T1000 (cell line): Measurements from ENCODE around the gene MRPL58.
A peak's percentile ranks its signal among the peaks of the same experiment; 100 is the strongest.
"Not testable (repeated sequence)": the region's sequence is repeated elsewhere in the genome, so short reads cannot be mapped to it uniquely, and the experiment has no call there.

Source experiments
- DNase-seq: peaks from one replicate; lab custom pipeline; 2025; ENCODE audit warnings: mixed read lengths; lab: John Stamatoyannopoulos, UW

The MRPL58 gene

GRCh38 chr17:75013092-75013559 lies 656 bp downstream of the MRPL58 start:
- DNase-seq, result no peak

GRCh38 chr17:75019146-75019545 lies 6.7 kb downstream of the MRPL58 start:
- no peak for DNase-seq

- DNase-seq, result no peak
Observed at GRCh38 chr17:75019710-75020109, 7.2 kb downstream of the MRPL58 start.

- no peak for DNase-seq
Observed at GRCh38 chr17:75020331-75021110, 8.1 kb downstream of the MRPL58 start.

- DNase-seq, result no peak
Observed at GRCh38 chr17:75024686-75025397, 12.4 kb downstream of the MRPL58 start.

- not testable (repeated sequence) for DNase-seq
Observed at GRCh38 chr17:75025398-75025734, 12.9 kb downstream of the MRPL58 start.

GRCh38 chr17:75026650-75027049 lies 14.2 kb downstream of the MRPL58 start:
- DNase-seq, result not testable (repeated sequence)

GRCh38 chr17:75030161-75030560 lies 17.7 kb downstream of the MRPL58 start:
- no peak for DNase-seq

- DNase-seq, result peak; percentile 77
Observed at GRCh38 chr17:75031972-75032719, 19.7 kb downstream of the MRPL58 start.

GRCh38 chr17:75032720-75033280 lies 20.3 kb downstream of the MRPL58 start:
- no peak for DNase-seq

GRCh38 chr17:75033346-75034235 lies 21.1 kb downstream of the MRPL58 start:
- DNase-seq, result peak; percentile 97

GRCh38 chr17:75034236-75034908 lies 21.9 kb downstream of the MRPL58 start:
- DNase-seq, result peak; percentile 85

GRCh38 chr17:75036643-75037268 lies 24.3 kb downstream of the MRPL58 start:
- no peak for DNase-seq

- no peak for DNase-seq
Observed at GRCh38 chr17:75039238-75039637, 26.8 kb downstream of the MRPL58 start.

GRCh38 chr17:75041656-75042280 lies 29.3 kb downstream of the MRPL58 start:
- DNase-seq, result no peak

GRCh38 chr17:75043789-75044188 lies 31.3 kb downstream of the MRPL58 start:
- DNase-seq, result not testable (repeated sequence)

- no peak for DNase-seq
Observed at GRCh38 chr17:75044716-75045115, 32.2 kb downstream of the MRPL58 start.

- not testable (repeated sequence) for DNase-seq
Observed at GRCh38 chr17:75045946-75046406, 33.5 kb downstream of the MRPL58 start.
